Measurements from ENCODE around the gene SOCS1.
"Not testable (repeated sequence)": the region's sequence is repeated elsewhere in the genome, so short reads cannot be mapped to it uniquely, and the experiment has no call there.

- not testable (repeated sequence) for TF ChIP-seq E2F5 (CRISPR knock-in tag; IDR thresholded peaks at IDR 0.05); TEAD1 (CRISPR knock-in tag; IDR thresholded peaks at IDR 0.05); CTCF (IDR thresholded peaks at IDR 0.05 in 2 of 3, conservative IDR thresholded peaks at IDR 0.05 in 1 of 3; ENCODE audit: insufficient read depth in 2 of 3, low read depth in 1 of 3, low read length in 3 of 3); ERF (CRISPR knock-in tag; IDR thresholded peaks at IDR 0.05); HDAC8 (tag; IDR thresholded peaks at IDR 0.05); ZNF175 (CRISPR knock-in tag; IDR thresholded peaks at IDR 0.05; ENCODE audit: low read depth); ZBTB40 (IDR thresholded peaks at IDR 0.05); ZBTB40 (CRISPR knock-in tag; IDR thresholded peaks at IDR 0.05); HINFP (tag; conservative IDR thresholded peaks at IDR 0.05; ENCODE audit: low read depth); CBX8 (IDR thresholded peaks at IDR 0.05; ENCODE audit: borderline replicate concordance, extremely low read depth, low read depth, low read length, poor library complexity, severe bottlenecking); TBP (optimal IDR thresholded peaks at IDR 0.05; ENCODE audit: low read depth, low read length); NFE2 (IDR thresholded peaks at IDR 0.05; ENCODE audit: low read depth)
These were observed 35.5 kb downstream of the SOCS1 start for GRCh38 chr16:11220507-11220906.

All from K562 (cell line).